COLO668 (cell line): ENCODE data around the gene MVK.

ENCODE experiments used
- DNase-seq: peaks from one replicate; lab custom pipeline; 2025; ENCODE audit not compliant: unreplicated experiment; lab: John Stamatoyannopoulos, UW

The MVK gene

DNA sequence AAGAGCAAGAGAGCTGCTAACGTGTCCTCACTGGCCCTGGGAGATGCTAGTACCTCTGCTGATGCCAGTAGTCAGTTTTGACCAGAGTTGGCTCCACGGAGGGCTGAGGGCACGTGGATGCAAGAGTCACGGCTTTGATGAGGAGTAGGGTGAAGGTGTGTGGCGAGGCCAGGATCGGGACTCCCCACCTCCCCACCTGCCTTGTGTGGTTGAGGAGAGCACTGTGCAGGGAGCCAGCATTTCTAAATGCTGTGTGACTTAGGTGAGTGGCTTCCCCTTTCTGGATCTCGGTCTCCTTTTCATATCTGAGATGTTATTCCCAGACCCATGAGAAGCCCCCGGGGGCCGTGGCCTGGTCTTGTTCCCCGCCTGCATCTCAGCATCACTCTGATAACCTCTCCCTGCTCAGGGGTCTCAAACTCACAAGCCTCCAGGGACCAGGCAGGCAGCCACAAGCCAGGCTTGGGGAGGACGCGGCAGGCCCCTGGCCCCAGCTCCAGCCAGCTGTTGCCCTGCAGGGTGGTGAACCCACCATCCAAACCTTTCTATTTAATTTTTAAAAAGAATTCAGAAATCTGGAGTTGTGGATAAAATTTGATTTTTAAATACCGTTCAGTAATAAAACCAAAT is 32.1 kb downstream of the MVK start:
- DNase-seq, result no peak

GRCh38 chr12:109606320-109607028 is 32.9 kb downstream of the MVK start:
- DNase-seq, result no peak

DNA sequence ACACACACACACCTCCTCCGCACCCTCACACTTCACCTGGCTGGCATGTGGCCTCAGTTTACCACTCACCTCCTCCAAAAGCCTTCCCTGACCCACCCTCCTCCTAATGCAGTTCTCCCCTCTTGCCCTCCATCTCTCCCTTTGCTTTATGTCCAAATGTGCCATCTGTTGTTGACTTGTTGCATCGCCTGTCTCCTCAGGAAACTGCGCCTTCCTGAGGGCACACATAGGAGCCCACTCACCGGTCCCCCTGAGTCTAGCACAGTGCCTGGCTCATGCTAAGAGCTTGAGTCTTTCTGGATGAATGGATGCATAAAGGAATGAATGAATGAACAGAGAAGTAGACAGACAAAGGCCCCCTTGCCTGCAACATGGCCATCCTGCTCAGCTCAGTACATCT is 34.0 kb downstream of the MVK start:
- DNase-seq, result no peak

- peak; percentile 33 for DNase-seq
These were observed 34.7 kb downstream of the MVK start for GRCh38 chr12:109608270-109608669.

DNA sequence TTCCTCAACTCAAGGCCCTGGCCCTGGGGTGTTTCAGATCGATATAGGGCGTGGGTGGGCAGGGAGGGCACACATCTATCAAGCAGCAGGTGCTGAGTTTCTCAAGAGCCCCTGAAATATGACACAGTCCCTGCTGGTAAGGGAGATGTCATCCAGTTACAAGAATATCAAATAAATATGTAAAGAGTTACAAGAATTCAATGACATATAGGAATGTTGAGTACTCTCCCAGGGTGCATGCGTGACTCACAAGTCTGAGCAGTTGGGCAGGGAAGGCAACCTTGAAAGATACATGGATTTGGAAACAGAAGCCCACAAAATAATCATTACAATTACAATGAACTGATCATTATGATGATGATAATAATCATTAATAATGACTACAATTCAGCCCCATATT is 35.2 kb downstream of the MVK start:
- peak; percentile 42 for DNase-seq

GRCh38 chr12:109609342-109609741 is 35.7 kb downstream of the MVK start:
- DNase-seq, result peak; percentile 93

DNA sequence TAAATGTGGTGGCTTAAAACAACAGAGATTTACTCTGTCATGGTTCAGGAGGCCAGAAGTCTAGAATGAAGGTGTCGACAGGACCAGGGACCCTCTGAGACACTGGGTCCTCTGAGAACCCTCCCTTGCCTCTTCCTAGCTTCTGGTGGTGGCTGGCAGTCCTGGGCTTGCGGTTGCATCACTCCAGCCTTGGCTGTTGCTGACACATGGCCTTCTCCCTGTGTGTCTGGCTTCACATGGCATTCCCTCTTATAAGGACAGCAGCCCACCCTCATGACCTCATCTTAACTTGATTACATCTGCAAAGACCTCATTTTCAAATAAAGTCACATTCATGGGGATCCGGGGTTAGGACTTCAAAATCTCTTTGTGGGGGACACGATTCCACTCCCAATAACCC is 36.9 kb downstream of the MVK start:
- no peak for DNase-seq

DNA sequence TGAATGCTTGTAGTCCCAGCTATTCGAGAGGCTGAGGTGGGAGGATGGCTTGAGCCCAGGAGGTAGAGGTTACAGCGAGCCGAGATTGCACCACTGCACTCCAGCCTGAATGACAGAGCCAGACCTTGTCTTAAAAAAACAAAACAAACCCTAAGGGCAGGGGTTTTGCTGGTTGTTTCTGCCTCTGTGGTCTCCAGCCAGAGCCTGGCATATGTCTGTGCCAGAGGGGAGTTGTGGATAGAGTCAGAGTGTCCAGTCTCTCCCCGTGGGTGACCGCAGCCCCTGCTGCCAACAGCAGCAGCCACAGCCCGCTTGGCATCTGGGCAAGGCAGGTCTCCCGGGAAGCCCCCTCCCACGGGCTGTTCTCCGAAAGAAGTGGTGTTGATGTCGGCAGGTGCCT is 37.6 kb downstream of the MVK start:
- no peak for DNase-seq

DNA sequence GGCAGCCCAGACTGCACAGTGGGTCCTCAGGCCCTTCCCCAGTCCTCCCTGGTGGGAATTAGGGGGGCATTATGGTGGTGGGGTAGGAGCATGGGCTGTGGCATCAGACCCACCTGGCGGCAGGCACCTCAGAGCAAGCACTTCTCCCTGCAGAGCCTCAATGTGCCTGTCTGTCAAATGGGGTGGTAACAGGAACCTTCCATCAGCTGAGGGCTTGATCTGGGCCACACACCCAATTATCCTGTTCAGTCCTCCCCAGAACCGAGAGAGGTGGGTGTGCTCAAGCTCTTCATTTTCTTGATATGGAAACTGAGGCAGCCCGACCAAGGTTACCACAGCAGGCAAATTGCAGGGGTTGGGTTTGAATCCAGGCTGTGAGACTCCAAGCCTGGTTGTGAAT is 38.4 kb downstream of the MVK start:
- no peak for DNase-seq

GRCh38 chr12:109612975-109613502 is 39.4 kb downstream of the MVK start:
- peak; percentile 29 for DNase-seq

GRCh38 chr12:109613649-109614455 is 40.3 kb downstream of the MVK start:
- no peak for DNase-seq

DNA sequence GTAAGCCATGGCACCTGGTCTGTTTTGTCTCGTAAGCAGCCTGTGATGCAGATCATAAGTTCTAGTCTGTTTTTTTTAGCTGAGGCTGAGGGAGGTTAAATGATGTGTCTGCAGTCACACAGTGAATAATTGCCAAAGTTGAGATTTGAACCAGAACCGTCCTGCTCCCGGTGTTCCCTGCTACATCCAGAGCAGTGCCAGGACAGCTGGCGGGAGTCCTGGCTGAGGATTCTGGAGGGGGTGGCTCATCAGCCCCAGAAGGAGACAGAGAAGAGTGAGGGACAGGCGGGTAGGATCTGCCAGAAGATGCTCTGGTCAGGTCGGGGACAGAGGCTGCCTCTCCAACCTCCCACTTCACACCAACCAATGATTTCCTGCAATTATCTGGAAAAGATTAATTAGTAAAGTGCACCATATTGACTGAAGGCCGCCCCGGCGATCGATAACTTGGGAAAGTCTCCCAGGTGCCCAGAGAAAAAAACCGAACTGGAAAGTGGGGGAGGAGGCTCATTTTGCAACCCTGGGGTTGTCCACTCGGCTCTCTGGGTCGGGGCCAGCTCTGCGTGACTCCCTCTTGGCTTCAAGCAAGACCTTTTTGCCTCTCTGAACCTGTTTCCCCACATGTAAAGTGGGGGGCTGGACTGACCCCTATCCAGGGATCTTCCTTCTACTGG is 42.1 kb downstream of the MVK start:
- no peak for DNase-seq

- no peak for DNase-seq
These were observed 43.9 kb downstream of the MVK start for GRCh38 chr12:109617491-109617890.

DNA sequence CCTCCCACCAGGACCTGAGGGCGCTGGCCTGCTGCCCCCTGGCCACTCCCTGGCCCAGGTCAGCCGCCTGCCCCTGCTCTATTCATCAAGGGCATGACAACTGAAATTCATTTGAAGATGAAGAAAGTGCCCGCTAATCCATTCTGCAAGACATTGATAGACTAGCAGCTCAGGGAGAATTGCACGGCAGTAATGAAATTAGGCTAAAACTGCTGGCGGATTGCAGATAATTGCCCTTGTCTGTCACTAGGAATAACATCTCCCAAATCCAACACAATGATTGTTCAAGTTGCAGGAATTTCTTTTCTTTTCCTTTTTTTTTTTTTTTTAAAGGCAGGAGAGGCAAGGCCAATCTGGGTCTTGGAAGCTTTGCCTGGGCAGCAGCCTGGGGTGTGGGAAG is 44.5 kb downstream of the MVK start:
- DNase-seq, result no peak

DNA sequence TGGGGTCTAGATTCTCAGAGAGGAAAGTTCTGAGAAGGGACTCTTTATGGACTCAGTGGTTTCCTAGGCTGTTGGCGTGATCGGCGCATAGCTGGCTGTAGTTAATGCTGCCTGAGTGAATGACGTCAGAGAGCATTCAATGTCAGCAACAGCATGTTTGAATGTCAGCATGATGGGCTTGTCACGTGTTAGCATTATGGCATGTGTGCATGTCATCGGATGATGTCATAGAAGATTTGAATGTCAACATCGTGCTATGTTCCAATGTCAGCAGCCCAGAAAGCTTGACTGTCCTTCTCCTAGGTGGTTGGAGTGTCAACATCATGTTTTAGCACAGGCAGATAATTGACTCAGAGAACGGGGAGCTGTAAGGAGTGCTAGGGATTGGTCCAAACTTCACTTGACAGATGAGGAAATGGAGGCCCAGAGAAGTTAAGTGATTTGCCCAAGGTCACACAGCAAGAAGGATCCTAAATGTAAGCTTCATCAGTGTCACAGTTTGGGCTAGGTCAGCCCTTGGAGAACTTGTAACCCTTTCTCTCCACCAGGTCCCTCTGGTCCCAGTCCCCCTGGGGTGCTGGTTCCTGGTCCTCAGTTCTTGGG is 45.5 kb downstream of the MVK start:
- DNase-seq, result no peak

DNA sequence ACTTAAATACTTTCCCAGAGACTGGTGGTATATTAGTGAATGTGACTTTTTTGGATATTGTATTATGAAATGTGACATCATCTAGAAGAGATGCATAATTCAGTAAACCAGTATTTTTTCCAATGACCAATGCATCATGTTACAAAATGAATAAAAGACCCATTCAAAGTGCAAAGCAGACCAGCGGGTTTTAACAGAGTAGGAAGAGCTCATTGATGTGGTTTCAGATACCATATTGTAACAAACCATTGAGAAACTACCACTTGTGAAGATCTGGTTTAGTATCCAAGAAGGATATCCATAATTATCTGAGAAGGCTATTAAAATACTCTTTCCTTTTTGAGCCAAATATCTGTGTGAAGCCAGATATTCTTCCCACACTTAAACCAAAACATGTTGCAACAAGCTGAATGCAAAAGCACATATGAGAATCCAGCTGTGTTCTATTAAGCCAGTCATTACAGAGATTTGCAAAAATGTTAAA is 47.7 kb downstream of the MVK start:
- DNase-seq, result no peak

DNA sequence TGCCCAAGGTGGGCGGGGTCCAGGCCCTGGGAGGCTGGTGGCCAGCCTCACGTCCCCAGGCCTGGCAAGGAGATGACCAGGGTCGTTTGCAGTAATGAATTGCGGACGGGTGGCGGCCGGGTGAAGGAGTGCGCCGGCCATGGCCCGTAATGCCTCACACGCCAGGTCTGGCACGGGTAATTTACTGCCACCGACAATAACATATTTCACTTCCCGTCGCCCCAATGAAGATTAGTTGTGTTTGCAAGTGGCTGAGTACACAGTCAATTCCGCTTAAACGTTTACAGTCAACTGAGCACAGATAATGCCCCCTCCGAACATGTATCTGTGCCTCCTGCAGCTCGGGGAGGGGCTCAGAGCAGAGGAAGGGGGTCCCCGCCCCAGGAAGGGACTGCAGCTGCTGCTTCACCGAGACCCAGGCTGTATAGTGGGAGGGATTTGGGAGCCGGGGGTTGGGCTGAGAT is 48.3 kb downstream of the MVK start:
- peak; percentile 94 for DNase-seq

GRCh38 chr12:109624467-109624866 is 50.9 kb downstream of the MVK start:
- DNase-seq, result peak; percentile 48

GRCh38 chr12:109625131-109625559 is 51.6 kb downstream of the MVK start:
- peak; percentile 30 for DNase-seq

- no peak for DNase-seq
These were observed 52.3 kb downstream of the MVK start for GRCh38 chr12:109625749-109626377.
